Myocyte (in vitro differentiated cells): ENCODE results near the gene AUTS2. TPM values are rescaled to one million over a fixed set of nuclear protein-coding genes. Genes with fewer than 3 reads are reported as not detected.

ENCODE experiments used
- DNase-seq: peaks from one replicate; pipeline ENCODE4 v3.0.0-alpha.2; 2012; ENCODE audit warnings: low read depth
- total RNA-seq: library from RNA; depleted of rRNA; stranded (reverse); fragments of >200 nt; gene quantifications from 2 replicates; pipeline ENCODE4 v1.2.3, GENCODE V29; 2014

Gene AUTS2
- total RNA-seq, 1 donor from 2014 or later, result 4.4 TPM

DNA sequence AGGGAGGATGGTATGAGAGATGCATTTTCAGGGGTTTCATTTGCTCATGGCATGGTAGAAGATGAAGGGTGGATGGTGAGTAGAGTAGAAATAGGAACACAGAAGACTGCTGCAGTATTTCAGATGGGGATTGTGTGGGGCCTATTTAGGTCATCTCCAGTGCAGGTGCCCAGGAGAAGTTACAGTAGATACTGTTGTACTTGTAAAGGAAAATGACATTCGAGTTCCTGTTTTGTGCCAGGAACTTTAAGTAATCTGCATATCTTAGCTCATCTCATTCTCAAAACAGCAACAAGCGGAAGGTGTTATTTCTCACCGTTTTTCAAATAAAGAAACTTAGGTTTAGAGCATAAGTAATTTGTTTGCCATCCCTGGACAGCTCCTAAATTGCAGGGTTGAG, 156.2 kb downstream of the AUTS2 start:
- DNase-seq, result no peak

DNA sequence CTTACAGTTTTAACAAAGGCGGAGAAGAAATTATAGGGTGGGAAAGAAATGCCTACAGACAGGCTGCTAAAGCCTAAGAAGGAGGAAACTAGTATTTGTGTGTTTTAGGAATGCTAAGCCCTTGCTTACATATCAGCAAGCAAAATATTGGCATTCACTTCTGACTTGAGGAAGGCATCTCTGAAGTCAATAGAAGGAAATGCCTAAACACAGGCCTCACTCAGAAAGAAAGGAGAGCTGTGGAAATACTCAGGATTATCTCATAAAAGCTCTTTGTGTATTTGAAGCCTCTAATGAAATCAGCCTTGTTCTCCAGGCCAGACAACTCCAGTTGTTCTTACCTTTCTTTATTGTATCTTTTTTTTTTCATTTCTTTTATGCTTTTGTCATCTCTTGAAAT, 158.0 kb downstream of the AUTS2 start:
- DNase-seq, result no peak

DNA sequence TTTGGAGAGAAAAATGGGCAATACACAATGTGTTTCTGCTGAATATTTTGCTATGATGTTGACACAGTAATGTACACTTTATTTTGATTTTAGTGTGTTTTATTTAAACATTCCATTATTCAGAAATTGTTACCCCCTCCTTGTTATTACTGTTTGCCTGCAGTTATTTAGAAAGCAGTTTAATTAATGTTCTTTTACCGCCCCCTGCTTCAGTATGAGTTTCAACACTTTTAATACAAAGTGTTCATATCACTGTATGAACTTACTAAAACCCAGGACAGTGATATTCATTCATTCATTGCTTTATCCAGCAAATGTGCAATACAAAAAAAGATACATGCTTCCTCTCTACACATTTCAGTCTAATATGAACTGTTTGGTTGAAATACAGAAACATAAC, 159.3 kb downstream of the AUTS2 start:
- DNase-seq, result no peak

DNA sequence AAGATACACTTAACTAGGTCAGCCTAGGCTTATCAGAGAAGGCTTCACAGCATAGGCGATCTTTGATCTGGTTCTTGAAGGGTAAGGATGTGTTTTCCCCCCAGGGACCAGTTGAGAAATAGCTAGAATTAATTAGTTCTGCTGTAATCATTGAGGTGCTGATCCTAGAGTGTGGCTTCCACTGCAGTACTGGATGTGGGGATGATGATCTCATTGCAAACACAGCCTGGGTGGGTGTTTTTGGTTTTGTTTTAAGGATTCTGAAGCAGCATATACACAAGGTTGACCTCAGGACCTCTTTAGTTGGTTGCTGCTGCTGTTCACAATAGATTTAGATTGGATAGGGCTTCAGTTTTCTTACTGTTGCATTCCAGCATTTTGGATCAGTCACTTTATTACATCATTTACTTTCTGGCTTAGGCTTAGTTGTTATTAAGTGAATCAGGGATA, 159.7 kb downstream of the AUTS2 start:
- no peak for DNase-seq

DNA sequence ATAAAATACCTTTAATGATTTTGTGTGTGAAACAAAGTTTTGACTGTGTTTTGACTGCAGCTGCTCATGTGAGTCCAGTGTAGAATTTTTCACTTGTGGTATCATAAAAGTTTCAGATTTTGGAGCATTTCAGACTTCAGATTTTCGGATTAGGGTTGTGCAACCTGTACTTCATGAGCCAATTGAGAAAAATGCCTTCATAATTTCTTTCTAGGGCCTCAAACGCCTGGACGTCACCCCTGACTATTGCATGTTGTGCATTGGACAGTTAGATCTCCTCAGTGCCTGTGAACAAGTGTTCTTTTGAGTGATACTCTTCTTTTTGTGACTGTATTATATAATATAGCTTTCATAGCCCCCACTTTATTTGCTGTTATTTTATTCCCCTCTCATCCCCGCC, 161.1 kb downstream of the AUTS2 start:
- DNase-seq, result no peak

DNA sequence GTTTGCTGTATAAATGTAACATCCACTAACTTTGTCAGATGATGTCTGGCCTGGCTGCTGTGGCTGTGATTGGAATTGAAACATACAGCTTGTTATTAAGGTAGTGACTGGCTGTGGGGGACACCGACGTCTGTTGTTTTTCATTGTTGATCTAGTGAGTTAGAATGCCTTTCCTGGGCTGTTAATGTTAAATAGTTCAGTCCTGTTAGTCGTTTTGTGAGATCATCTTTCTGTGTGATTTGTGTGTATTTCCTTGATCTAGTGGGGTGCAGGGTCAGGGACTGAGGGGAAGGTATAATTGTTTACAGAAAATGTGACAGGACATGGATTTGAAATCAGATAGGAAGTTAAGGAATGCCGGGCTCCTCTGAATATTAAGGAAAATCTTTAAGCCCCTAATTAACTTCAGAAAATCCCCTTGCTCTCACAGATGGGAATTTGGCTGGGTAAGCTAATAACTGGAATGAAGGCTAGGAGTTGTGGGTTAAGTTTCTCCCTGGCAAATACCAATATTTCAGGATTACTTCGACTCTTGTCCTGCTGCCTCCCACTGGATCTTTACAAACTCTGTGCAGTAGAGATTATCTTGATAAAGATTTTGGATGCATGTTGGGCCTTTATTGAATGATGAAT, 163.1 kb downstream of the AUTS2 start:
- no peak for DNase-seq

DNA sequence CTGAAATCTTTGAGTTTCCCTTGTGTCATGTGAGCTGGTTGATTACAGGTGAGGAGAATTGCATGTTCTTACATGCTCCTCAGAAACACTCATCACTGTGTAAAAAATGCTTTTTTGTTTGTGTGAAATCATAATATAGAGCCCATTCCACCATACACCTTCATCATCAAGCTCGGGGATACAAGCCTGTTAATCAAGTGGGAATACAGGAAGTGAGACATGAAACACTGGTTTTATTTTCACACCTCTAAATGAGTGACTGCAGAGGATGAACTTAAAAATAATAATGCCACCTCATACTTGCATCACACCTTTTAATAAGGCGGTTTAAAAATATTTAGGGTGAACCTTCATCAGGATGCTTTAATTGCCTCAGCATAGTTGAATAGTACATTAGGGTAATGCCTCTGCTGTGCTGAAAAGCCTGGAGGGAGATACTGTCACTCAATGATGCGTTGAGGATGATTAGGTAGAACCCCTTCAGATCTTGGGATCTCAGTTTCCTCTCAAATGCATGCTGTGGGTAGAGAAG, 164.6 kb downstream of the AUTS2 start:
- no peak for DNase-seq

DNA sequence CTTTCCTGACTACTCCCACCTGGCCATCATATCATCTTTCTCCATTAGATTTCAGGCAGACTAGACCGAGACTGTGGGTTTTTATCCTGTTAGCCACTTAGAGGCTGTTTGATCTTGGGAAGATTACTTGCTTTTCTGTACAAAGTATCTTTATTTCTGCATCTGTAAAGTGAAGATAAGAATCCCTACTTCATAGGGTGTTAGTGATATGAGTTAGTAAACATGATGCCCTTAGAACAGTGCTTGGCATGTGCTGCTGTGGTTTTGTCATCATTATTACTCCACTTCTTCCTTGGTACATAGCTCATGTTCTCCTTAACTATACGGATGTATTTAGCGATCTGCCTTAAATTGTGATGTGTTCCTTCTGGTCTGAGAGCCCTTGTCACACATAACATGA, 165.2 kb downstream of the AUTS2 start:
- DNase-seq, result no peak

DNA sequence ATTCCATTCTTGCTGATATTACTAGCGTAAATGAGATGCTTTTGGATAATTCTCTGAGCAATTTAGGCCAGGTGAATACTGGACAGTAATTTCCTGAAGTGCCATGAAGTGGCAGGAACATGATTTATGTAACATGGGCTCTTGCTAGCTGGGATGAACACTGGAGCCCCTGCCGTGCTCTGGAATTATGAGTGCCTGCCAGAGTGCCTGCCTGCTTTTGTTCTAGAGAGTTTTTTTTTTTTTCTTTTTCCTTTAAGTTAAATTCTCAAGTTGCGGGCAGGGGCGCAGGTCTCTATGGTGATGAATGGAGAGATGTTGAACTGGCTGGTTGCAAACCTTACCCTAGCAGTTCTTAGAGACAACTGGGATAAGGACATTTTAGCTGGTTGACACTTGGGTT, 165.9 kb downstream of the AUTS2 start:
- no peak for DNase-seq

DNA sequence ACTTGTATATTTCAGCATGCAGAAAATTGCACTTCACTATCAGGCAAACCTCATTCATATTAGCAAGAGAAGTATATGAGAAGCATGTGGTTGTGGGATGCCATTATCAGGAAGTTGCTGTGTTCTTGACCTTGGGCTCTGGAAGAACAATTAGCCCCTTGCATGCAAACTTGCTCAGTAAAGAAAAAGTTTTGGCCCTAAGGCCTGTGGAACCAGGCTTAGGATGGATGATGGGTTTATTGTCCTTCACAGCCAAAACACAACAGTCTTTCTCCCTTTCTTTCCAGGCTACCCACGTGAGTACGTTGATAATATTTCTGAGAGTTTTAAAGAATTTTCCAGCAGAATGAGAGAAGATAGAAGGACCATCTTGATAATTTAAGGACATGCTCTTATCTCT, 166.4 kb downstream of the AUTS2 start:
- DNase-seq, result no peak

DNA sequence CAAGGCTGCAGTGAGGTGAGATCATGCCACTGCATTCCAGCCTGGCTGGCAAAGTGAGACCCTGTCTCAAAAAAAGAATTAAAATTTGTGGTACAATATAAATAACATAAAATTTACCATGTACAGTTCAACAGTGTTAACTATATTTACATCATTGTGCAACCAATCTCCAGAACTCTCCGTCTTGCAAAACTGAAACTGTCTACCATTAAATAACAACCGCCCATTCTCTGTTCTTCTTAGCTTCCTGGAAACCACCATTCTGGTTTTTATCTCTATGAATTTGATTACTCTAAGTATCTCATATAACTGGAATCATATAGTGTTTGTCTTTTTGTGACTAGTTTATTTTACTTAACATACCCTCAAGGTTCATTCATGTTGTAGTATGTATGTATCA, 167.6 kb downstream of the AUTS2 start:
- DNase-seq, result no peak

DNA sequence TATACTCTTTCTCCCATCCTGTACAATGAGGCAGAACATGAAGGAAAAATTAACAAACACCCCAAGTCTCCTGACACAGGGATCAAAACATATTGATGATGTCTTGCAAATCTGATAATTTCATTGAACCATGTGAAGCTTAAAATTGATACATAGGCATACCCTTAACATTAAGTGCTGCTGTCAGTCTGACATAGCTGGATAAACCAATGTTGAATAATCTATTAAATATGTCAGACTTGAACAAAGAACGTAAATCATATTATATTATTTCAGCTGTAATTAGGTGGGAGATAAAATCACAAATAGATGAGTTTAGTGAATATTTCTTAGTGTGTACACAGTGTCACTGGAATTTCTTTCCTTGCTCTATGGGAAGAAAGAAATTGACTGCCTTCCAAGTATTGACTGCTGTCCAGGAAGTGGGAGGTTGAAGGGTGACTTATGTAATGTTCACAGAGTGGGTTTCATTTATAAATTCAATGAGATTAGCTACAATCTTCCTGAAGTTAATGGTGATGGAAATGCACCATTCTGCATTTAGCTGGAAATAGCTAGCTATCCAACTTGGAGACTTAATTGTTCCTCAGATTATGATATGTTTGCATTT, 170.8 kb downstream of the AUTS2 start:
- DNase-seq, result no peak

DNA sequence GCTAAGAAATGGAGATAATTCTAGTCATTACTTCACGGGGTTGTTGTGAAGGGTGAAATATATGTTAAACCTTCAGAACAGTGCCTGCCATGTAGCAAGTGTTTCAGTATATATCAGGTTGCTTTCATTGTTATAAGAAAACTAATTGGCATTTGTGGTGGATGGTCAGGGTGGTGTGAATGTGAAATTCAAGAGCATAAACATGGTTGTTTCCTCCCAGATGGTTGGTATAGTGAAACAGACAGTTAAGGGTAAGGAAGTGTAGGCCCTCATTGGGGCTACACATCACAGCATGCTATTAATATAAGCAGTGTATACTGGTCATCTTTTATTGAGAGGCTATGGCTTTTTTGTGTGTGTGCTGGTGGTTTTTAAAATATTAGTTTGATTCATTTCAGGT, 171.6 kb downstream of the AUTS2 start:
- DNase-seq, result no peak

DNA sequence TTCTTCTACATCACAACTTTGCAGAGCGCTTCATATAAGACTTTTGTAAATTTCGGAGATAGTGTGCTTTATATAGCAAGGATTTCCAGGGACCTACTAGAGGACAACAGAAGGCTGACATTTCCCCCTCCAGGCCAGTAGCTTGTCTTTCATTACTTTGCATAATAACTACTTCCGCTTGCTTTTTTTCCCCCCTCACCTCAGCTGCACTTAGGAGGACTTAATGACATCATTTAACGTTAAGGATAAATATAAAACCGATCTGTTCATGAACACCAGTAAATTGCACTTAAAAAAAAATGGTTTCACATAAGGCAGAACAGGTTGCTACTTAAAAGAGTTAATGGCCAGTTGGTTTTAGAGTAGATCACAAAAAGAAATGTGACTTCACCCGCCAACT, 172.3 kb downstream of the AUTS2 start:
- no peak for DNase-seq

DNA sequence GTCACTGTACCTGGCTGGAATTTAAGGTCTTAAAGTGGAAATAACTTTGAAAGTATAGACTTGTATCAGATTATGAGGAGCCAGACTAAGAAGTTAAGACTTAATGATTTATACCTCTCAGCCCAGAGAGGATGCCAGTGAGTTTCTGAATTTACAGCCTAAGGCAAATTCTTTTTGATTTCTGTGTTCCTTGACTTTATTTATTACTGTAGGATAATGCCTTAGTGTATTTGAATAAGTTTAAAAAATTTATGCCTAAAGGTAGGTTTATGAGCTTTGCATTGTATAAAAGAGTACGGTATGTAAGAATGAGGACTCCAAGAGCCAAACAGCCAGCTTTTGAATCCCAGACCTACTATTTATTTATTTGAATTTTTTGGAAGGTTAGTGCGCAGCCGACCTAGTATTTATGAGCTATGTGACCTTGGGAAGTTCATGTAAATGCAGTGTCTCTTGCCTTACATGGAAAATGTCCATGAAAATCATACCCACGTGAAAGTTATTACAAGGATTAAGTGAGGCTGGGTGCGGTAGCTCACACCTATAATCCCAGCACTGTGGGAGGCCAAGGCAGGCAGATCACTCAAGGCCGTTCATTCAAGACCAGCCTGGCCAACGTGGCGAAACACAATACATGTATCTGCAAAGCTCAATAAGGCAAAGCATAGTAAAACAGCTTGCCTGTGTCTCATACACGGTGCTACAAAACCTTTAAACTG, 174.6 kb downstream of the AUTS2 start:
- DNase-seq, result no peak

DNA sequence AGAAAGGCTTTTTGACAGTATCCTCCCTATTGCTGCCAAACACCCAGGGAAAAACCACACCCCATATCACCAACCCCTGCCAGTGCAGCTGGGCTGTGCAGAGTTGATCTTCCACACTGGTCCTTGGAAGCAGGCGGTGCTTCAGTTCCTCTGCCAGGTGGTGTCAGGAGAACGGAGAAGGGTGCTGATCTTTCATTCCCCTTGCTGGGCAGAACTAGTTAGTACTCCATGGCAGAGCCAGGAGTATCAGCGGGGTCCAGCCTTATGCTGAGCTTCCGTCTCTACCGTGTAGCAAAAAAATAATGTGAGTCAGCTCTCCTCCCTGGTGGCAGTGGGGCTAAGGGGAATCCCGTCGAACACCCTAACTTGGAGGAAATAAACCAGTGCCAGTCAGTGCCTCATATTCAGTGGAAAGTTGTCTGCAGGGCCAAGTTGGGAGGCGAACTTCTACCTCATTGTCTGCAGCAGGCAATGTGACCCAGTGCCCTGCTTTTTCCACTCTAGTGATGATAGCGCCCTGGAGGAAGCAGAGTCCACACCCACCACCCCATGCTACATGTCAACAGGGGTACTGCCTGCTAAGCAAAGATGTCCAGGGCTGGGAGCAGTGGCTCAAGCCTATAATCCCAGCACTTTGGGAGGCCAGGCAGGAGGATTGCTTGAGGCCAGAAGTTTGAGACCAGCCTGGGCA, 175.4 kb downstream of the AUTS2 start:
- no peak for DNase-seq

DNA sequence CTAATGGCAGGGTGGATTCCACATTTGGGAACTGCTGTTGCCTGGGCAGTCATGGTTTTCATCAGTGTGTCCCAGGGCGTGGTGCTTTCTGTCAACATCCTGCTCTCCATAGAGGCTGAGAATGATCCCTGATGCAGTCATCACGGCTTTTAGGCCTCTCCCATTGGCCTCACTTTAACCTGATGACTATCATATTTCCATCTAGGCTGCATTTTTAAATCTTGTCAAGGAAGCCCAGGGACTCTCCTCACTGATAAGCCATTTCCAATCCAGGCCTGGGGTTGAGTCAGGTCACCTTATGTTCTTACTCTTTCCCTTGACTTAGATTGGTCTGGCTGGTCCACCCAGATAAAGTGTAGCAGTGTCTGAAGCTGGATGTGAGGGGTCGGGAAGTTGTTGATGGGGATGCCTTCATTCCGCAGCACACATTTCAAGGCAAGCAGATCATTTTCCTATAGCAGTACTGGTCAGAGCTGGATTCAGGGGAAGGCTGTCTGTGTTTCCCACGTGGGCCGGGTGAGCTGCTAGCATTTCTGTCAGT, 177.0 kb downstream of the AUTS2 start:
- no peak for DNase-seq

DNA sequence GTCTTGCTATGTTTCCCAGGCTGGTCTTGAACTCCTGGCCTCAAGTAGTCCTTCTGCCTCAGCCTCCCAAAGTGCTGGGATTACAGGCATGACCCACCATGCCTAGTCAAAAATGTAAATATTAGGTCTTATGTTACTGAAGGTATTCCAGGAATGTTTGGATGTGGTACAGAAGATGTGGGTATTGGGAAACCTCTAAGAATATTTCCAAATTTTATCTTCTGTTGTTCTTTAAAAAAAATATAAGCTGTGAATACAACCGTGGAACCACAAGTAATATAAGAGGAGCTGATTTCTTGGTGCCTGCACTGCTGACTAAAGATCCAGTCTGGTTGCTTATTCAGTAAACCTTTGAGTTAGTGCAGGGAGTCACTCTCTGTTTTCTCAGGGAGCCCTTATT, 178.3 kb downstream of the AUTS2 start:
- DNase-seq, result no peak

DNA sequence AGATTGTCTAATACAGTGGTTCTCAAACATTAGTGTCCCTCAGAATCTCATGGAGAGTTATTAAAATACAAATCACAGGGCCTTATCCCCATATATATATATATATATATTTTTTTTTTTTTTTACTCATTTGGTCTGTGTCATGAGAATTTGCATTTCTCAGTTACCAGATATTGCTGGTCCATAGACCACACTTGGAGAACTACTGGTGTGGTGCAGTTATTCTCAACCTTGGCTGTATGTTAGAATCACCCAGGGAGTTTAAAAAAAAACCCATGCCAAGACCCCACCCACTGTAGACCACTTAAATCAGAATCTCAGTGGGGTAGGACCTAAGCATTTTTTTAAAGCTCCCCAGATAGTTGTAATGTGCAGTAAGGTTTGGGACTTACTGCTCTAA, 179.9 kb downstream of the AUTS2 start:
- no peak for DNase-seq

DNA sequence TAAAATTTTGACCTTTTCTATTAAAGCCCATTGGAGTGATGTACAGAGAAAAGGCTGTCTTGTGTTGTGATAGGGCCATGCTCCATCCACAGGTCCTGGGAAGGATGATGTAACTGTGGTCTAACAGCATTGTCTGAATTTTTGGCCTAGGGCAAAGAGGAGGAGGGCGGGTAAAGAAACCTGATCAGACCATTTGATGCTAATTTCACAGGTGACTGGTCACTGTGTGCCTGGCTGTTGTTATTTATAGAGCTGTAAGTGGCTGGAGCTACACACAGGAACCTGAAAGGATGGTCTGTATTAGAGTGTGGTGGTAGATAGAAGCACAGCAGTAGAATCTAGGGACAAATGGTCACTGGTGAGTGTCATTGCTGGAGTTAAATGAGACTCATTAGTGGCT, 182.1 kb downstream of the AUTS2 start:
- no peak for DNase-seq

DNA sequence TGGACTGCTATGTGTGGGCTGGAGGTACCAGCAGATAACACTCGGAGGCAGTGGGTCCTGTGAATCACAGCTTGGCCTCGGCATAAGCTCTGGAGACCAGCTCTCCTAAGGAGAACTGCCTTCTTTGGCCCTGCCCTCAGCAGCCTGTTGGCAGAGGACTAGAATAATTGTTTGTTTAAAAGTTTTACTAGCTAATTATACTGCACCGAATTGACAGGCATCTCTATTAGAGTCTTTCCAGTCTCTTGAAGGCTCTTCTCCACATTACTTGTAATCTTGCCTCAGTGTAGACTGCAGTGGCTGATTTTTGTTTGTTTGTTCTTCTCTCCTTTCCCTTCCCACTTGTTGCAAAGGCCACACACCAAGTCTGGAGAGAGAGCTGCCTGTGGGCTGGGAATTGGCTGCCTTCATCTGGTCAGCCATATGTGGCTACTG, 183.2 kb downstream of the AUTS2 start:
- DNase-seq, result no peak
